ENCODE data around the gene PAK2.
"Not testable (repeated sequence)": the region's sequence is repeated elsewhere in the genome, so short reads cannot be mapped to it uniquely, and the experiment has no call there.

PAK2 gene

DNA sequence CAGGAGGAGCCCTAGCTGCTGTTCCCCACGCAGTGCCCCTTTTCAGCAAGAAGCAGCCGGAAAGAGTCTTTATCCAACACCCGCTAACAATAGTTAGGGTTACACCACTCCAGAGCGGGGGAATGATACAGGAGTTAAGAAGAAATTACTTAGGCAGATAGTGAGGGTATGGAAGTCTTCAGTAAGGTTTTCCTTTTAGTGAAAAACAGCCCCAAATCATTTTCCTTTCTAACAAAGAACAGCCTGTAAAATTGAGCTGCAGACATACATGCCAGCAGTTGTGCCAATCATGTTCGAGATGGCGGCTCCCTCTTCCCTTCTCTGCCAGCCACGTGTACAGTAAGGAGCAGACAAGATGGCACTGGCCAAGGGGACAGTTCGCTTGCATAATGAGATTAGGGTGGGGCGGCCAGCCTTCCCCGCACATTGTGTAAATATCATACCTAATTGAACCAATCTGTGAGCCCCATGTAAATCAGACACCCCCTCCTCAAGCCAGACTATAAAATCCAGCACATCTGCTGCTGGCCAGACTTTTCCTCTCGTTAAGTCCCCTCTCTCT lies 109.6 kb downstream of the PAK2 start:
- no peak for DNase-seq

DNA sequence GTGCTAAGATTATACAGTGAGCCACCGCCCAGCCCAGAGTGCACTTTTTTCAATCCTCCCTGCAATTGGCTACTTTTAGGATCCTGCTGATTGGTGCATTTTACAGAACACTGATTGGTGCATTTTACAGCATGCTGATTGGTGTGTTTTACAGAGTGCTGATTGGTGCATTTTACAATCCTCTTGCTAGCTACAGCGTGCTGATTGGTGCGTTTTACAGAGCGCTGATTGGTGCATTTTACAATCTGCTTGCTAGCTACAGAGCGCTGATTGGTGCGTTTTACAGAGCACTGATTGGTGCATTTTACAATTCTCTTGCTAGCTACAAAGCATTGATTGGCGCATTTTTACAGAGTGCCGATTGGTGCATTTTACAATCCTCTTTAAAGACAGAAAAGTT lies 123.3 kb downstream of the PAK2 start:
- not testable (repeated sequence) for DNase-seq

DNA sequence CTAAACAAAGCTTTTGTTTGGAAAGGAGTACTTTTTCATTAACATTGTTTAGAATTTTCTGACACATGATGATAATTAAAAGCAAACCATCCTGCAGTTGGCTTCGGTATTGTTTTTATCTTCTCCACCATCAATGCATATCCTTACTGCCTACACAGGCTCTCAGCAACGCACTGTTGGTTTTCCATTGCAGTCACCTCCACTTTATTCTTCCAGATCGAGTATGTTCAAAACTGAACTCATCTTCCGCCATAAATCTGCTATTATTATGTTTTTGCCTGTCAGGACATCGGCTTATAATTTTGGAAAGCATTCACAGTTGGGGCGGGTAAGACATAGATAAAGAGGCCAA lies 127.5 kb downstream of the PAK2 start:
- DNase-seq: no peak

DNA sequence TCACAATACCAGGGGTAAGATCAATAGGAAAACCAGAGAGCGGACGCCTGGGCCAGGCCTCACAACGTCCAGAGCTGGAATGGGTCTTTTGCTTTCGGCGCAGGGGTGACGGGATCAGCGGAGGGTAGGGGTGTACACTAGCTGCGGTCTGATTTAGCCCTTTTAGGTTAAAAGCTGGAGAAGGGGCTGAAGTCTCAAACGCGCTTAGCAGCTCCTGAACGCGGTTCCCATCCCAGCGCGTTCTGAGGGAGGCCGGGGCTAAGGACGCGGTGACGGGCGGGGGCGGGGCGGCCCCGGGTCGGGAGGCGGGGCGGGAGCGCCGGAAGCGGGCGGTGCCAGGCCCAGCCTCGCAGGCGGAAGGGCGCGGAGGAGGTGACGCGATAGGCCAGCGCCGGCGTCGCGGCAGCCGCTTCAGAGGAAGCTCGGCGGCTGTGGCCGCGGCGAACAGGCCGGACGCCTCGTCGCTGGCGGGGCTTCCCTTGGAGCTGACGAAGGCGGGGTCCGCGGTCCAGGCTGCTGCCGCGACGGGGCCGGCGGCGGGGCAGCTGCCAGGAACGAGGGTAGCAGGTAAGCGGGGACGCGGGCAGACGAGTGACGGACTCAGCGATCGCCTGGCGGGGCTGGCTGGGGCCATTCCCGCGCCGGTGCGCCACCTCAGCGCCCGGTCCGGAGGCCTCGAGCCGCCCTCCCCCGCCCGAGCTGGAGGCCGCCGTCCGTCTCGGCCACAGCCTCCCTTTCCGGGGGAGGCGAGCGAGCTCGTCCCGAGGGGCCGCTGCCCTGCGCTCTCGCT lies 128.0 kb downstream of the PAK2 start, which contains the start of gene SENP5:
TSS of gene SENP5 (plus strand) at position 414 of the 790 bp plus-strand sequence. CDS start 17,262 bp downstream, outside the sequence.
- DNase-seq: peak; percentile 65

DNA sequence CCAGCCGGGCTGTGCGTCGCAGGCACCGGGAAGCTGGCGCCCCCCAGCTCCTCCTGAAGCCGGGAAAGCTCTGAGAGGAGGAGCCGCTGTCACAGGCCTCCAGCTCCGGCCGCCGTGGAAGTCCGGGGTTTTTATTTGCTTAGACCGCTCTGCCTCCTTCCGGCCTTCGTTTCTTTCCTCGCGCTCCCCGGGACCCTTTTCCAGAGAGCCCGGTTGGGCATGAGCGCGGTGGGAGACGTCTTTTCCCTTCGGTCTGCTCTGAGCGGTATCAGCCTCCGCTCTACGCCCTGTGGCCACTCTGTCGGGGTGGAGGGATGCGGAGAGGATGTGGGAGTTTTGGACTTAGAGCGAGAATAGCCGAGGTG lies 128.6 kb downstream of the PAK2 start:
- no peak for DNase-seq

DNA sequence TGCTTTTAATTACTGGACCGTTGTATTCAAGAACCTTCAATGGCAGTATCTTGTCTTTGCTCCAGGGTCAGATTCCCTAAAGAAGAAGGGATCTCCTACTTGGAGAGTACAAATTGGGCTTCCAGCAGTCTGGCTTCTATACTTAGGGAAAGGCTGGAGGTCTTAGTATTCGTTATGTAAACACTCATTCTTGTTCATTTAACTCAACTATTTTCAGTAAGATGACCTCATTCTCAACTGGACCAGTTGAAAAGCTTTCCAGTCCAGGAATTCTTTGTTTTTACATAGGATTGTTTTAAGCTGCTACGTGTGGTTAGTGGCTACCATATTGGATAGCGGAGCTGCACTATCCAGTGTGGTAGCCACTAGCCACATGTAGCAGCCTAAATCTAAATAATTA lies 132.7 kb downstream of the PAK2 start:
- DNase-seq: no peak

DNA sequence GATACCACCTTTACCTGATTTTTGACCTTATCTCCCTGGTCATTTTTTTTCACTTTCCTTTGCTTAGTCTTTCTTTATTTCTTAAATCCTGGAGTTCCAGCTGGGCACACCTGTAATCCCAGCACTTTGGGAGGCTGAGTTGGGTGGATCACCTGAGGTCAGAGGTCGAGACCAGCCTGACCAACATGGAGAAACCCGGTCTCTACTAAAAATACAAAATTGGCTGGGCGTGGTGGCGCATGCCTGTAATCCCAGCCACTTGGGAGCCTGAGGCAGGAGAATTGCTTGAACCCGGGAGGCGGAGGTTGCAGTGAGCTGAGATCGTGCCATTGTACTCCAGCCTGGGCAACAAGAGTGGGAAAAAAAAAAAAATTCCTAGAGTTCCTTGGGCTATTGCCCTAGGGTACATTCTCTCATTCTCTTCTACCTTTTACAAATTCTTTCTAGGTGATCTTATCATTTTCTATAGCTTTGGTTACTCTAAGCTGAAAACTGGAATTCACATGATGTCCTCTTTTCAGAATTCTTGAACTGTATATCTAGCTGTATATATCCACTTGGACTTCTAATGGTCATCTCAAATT lies 134.9 kb downstream of the PAK2 start:
- not testable (repeated sequence) for DNase-seq

DNA sequence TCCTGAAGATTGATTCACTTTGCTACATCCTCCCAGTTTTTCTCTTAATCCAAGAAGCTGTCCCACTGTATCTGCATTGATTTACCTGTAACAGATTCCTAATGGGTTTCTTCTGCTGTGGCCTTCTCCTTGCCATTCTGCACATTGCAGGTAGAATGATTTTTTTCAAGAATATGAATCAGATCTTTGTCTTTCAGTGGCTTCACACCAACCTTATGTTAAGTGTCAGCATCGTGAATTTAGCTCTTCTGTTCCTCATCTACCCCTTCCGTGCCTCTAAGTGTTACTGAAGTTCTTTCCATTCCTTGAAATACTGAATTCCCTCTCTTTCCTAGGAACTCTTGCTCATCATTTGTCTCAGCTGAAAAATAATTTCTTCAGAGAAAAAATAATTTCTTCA lies 135.6 kb downstream of the PAK2 start:
- DNase-seq: no peak
